HepG2 (cell line): ENCODE measurements around the gene SLC22A23. TPM values are rescaled to one million over a fixed set of nuclear protein-coding genes. Genes with fewer than 3 reads are reported as not detected.

Experiments
- ATAC-seq: fragments of 200-7000 bp; cut with Tn5 transposase; 3 replicates; pipeline ENCODE4 v1.9.1; 2020; ENCODE audit warnings: mild to moderate bottlenecking, moderate library complexity
- BruUV-seq: library from RNA; stranded (reverse); fragments of 400-500 nt; replicated peaks from 2 replicates; lab custom pipeline; 2021; lab: Mats Ljungman, UMichigan
- CTCF ChIA-PET: fragments of 300-600 bp; formaldehyde crosslinking; extraction: SDS; loops from one replicate; lab custom pipeline; 2021; ENCODE audit warnings: low total read pairs, inconsistent platforms, low intra/inter-chr PET ratio; lab: Yijun Ruan, JAX
- POLR2A ChIA-PET: fragments of 350-600 bp; sonication (Branson Sonifier 250); formaldehyde crosslinking; loops from one replicate; lab custom pipeline; 2020; ENCODE audit warnings: antibody characterized with exemption, inconsistent platforms; lab: Yijun Ruan, JAX
- DNase-seq: peaks from one replicate; pipeline ENCODE4 v3.0.0-alpha.2; 2015; ENCODE audit warnings: low spot score
- FAIRE-seq: peaks from 3 replicates; lab custom pipeline; 2011; peaks lifted over from hg19 to GRCh38; lab: Jason Lieb, UNC
- H2AFZ ChIP-seq: one replicate; pipeline ENCODE4 v1.6.1; 2011; ENCODE audit warnings: low read length, inconsistent platforms
- H3K27ac ChIP-seq: fragments of 300-600 bp; 3 replicates; pipeline ENCODE4 v1.8.0; 2011; ENCODE audit warnings: mixed run types, mild to moderate bottlenecking, mixed read lengths, low read length, inconsistent platforms; ENCODE audit not compliant: insufficient read depth; ENCODE audit errors: extremely low read length
- H3K27me3 ChIP-seq, 2 experiments: fragments of 200-600 bp in 1 of 2; 2 replicates in 1 of 2; 3 replicates in 1 of 2; pipeline versions ENCODE4 v1.6.0 to v1.8.0; 2011; ENCODE audit warnings: low read length in 2 of 2, mild to moderate bottlenecking in 2 of 2, moderate library complexity in 2 of 2, inconsistent platforms in 1 of 2; ENCODE audit not compliant: insufficient read depth in 2 of 2, control insufficient read depth in 1 of 2
- H3K36me3 ChIP-seq, 2 experiments: fragments of 200-600 bp in 1 of 2; replicated peaks in 1 of 2; 2 replicates in 1 of 2; 3 replicates in 1 of 2; pipeline versions ENCODE4 v1.5.1 to v1.8.0; 2011; ENCODE audit warnings: low read length in 2 of 2, inconsistent platforms in 1 of 2; ENCODE audit not compliant: insufficient read depth in 2 of 2, control insufficient read depth in 1 of 2
- H3K4me1 ChIP-seq: 2 replicates; pipeline ENCODE4 v1.5.1; 2012; ENCODE audit warnings: low read length, inconsistent platforms; ENCODE audit not compliant: insufficient read depth
- H3K4me2 ChIP-seq: 2 replicates; pipeline ENCODE4 v1.6.0; 2011; ENCODE audit warnings: low read depth, low read length, inconsistent platforms
- H3K4me3 ChIP-seq, 3 experiments: fragments of 200-600 bp in 1 of 3; sonication (generic), shearing (Covaris generic) in 1 of 3; replicated peaks in 1 of 3; 2 replicates each; pipeline ENCODE4 v1.5.1; 2011 to 2016; ENCODE audit warnings: low read length in 3 of 3, inconsistent platforms in 2 of 3, low read depth in 2 of 3, mild to moderate bottlenecking in 2 of 3, control low read depth in 1 of 3, mixed read lengths in 1 of 3; ENCODE audit not compliant: insufficient read depth in 1 of 3
- H3K79me2 ChIP-seq: one replicate; pipeline ENCODE4 v1.6.1; 2011; ENCODE audit warnings: low read length, inconsistent platforms; ENCODE audit not compliant: insufficient read depth
- H3K9ac ChIP-seq: 2 replicates; pipeline ENCODE4 v1.6.0; 2011; ENCODE audit warnings: mild to moderate bottlenecking, low read depth, low read length, inconsistent platforms; ENCODE audit not compliant: insufficient read depth
- H3K9me3 ChIP-seq: 2 replicates; pipeline ENCODE4 v1.5.1; 2012; ENCODE audit warnings: mild to moderate bottlenecking, low read length
- H4K20me1 ChIP-seq: 2 replicates; pipeline ENCODE4 v1.6.0; 2011; ENCODE audit warnings: inconsistent platforms, mild to moderate bottlenecking, low read length, moderate library complexity; ENCODE audit not compliant: insufficient read depth
- DMAP1 ChIP-seq: IDR thresholded peaks from 2 replicates; pipeline ENCODE4 v1.6.1; 2016
- GTF2F1 ChIP-seq: fragments of 150-350 bp; IDR thresholded peaks from 2 replicates; pipeline ENCODE4 v1.6.1; 2014; ENCODE audit warnings: low read length
- ISL2 ChIP-seq: sonication (generic); formaldehyde crosslinking; IDR thresholded peaks from 2 replicates; pipeline ENCODE4 v1.5.0; 2020; ENCODE audit warnings: missing genetic modification reagents
- REL ChIP-seq: sonication (generic); formaldehyde crosslinking; conservative IDR thresholded peaks from 2 replicates; pipeline ENCODE4 v1.8.0; 2022; ENCODE audit warnings: mild to moderate bottlenecking, missing genetic modification reagents, moderate library complexity
- SALL1 ChIP-seq: sonication (generic); formaldehyde crosslinking; IDR thresholded peaks from 2 replicates; pipeline ENCODE4 v1.8.0; 2022; ENCODE audit warnings: mild to moderate bottlenecking, missing genetic modification reagents
- SP1 ChIP-seq, 2 experiments: fragments of 450-650 bp in 1 of 2; sonication (generic) in 1 of 2; formaldehyde crosslinking in 1 of 2; IDR thresholded peaks; 2 replicates each; pipeline versions ENCODE4 v1.4.0 to v1.6.1; 2016 to 2020; ENCODE audit warnings: missing genetic modification reagents in 1 of 2
- TAF15 ChIP-seq: fragments of 200-400 bp; formaldehyde crosslinking; IDR thresholded peaks from one replicate; pipeline ENCODE4 v1.6.1; 2018; ENCODE audit warnings: mild to moderate bottlenecking, low read depth, low read length; ENCODE audit not compliant: poor library complexity, severe bottlenecking
- ZNF883 ChIP-seq: sonication (generic); formaldehyde crosslinking; IDR thresholded peaks from 2 replicates; pipeline ENCODE4 v1.5.1; 2020; ENCODE audit warnings: mild to moderate bottlenecking, missing genetic modification reagents; ENCODE audit errors: not compliant biosample characterization
- WGBS: methylation state at CpG from one replicate; pipeline ENCODE4 v1.1.6; 2017; ENCODE audit warnings: low lambda C conversion rate; 5-methylcytosine and 5-hydroxymethylcytosine counted together
- in situ Hi-C: cut with HindIII; loops from 2 replicates; pipeline ENCODE4 v1.10.0; 2017; ENCODE audit warnings: low pct_unique_long_range_greater_than_20kb; ENCODE audit not compliant: extremely low pct_ligation_motif_present
- intact Hi-C: fragments of 100-400 bp; cut with micrococcal nuclease; formaldehyde crosslinking; loops from one replicate; pipeline ENCODE4 v1.10.0; 2022; ENCODE audit not compliant: unreplicated experiment
- polyA plus RNA-seq, 8 experiments: library from polyadenylated mRNA; depleted of rRNA in 3 of 8; stranded (reverse) in 7 of 8; unstranded in 1 of 8; fragments of >200 nt; fragmentation: Illumina TruSeq in 4 of 8; extraction: Trizol in 4 of 8; gene quantifications; 2 replicates each; pipeline versions ENCODE4 v1.2.1 to v1.2.3, GENCODE V29; 2011 to 2016; ENCODE audit warnings: low read depth in 4 of 8, missing spikeins in 1 of 8, mixed read lengths in 1 of 8; ENCODE audit not compliant: insufficient read depth in 1 of 8
- total RNA-seq, 5 experiments: library from RNA; depleted of rRNA; stranded (reverse); fragments of >200 nt; fragmentation: Illumina TruSeq; extraction: Trizol; gene quantifications; 2 replicates each; pipeline ENCODE4 v1.2.3, GENCODE V29; 2016; ENCODE audit warnings: low read depth in 1 of 5
- TF ChIP-seq, protein P1 (sequence below): IDR thresholded peaks from 2 replicates; pipeline ENCODE4 v1.6.1; 2016; ENCODE audit warnings: missing genetic modification reagents, missing compliant biosample characterization

The SLC22A23 gene
- total and polyA plus RNA-seq, 2 of the 13 experiments (the other 11 are each of a cell fraction or from before 2014, with no cell fraction given): 11.8 to 17.5 TPM

DNA sequence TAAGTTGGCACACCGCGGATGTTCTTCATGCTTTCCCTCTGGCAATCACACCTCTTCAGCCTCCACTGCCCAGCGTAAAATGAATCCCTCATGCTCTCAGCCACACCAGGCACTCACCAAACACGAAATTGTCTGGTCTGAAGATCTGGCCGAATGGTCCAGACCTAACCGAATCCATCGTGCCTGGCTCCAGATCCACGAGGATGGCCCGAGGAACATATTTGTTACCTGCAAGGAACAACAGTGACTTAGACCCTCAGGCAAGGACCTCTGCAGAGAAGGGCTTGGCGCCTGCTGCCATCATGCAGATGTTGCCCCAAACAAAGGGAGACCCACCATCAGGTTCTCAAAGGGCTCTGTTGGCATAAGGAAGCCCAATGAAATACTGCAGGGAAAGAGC, 230.8 kb downstream of the SLC22A23 start:
- H3K36me3 ChIP-seq: no peaks in the 10 kb centered on the region
- DNase-seq (no peak), ATAC-seq (no peak), FAIRE-seq (no peak)
- 85% methylated on average over 10 of the region's 10 CpGs for WGBS
- no peak overlapping the region for H2AFZ ChIP-seq
- ChIA-PET CTCF (no interaction called here), POLR2A (interaction anchor here (1.3 kb wide), 1 partner anchor 26 kb away, joined by 3 read pairs; no protein-coding TSS in a partner anchor)
- H3K4me2 ChIP-seq: peak overlapping the region; percentile 87; the same call in 1 of the 2 replicates
- no peak for TF ChIP-seq DMAP1 (CRISPR knock-in tag)
- TF ChIP-seq, protein P1, sequence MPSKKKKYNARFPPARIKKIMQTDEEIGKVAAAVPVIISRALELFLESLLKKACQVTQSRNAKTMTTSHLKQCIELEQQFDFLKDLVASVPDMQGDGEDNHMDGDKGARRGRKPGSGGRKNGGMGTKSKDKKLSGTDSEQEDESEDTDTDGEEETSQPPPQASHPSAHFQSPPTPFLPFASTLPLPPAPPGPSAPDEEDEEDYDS (CRISPR knock-in tag): no peak
- TF ChIP-seq TAF15: no peak
- no peak for TF ChIP-seq GTF2F1
- no peak for TF ChIP-seq ZNF883 (CRISPR knock-in tag)
- TF ChIP-seq ISL2 (CRISPR knock-in tag): no peak
- no peak for TF ChIP-seq REL (CRISPR knock-in tag)
- TF ChIP-seq SP1 (IDR thresholded peaks at IDR 0.05): no peak
- no peak for TF ChIP-seq SP1 (CRISPR knock-in tag; IDR thresholded peaks at IDR 0.05)
- TF ChIP-seq SALL1: no peak
- H3K27ac ChIP-seq: no peak overlapping the region
- BruUV-seq: no TSS peak
- H3K79me2 ChIP-seq: no peaks in the 10 kb centered on the region
- H3K9me3 ChIP-seq: no peaks in the 10 kb centered on the region
- peaks cover 43% of the 10 kb centered on the region for H3K4me1 ChIP-seq
- no peak overlapping the region for H3K9ac ChIP-seq
- intact Hi-C loops: no loop called here
- peak overlapping the region in 1 of 3 experiments; percentile 7; a peak in 1 of 6 replicates for H3K4me3 ChIP-seq
- H3K27me3 ChIP-seq: peaks cover 25 to 56% of the 10 kb centered on the region in 2 experiments
- in situ Hi-C loops: no loop called here
- peaks cover 6% of the 10 kb centered on the region; the same call in 1 of the 2 replicates for H4K20me1 ChIP-seq
